Thyroid gland (tissue), 4 donors: ENCODE data around the gene CCDC152. TPM values are rescaled to one million over a fixed set of nuclear protein-coding genes. Genes with fewer than 3 reads are reported as not detected.
"Not testable (repeated sequence)": the region's sequence is repeated elsewhere in the genome, so short reads cannot be mapped to it uniquely, and the experiment has no call there.

Experiments
- DNase-seq, 2 donors: peaks; one replicate each; pipeline ENCODE4 v3.0.0-alpha.2; 2019
- H3K27ac ChIP-seq, 3 donors: fragments of 200-600 bp; sonication (generic); 1 replicate in 2 of 3; 2 replicates in 1 of 3; pipeline ENCODE4 v1.5.1; 2016 to 2019; ENCODE audit warnings: mild to moderate bottlenecking in 1 of 3, moderate library complexity in 1 of 3
- H3K27me3 ChIP-seq: fragments of 200-600 bp; sonication (generic); one replicate; pipeline ENCODE4 v1.5.1; 2019
- H3K36me3 ChIP-seq, 2 donors: fragments of 200-600 bp; sonication (generic); one replicate each; pipeline ENCODE4 v1.5.1; 2016 to 2019
- H3K4me1 ChIP-seq, 2 donors: fragments of 200-600 bp; sonication (generic); one replicate each; pipeline ENCODE4 v1.5.1; 2017 to 2019
- H3K4me3 ChIP-seq, 3 donors: fragments of 200-600 bp; sonication (generic); replicated peaks in 1 of 3; 1 replicate in 2 of 3; 2 replicates in 1 of 3; pipeline ENCODE4 v1.5.1; 2016; ENCODE audit warnings: mild to moderate bottlenecking in 1 of 3
- H3K9me3 ChIP-seq: fragments of 200-600 bp; sonication (generic); one replicate; pipeline ENCODE4 v1.5.1; 2017
- POLR2A ChIP-seq, 2 donors: fragments of 450-650 bp; IDR thresholded peaks; one replicate each; pipeline ENCODE4 v1.6.1; 2017; ENCODE audit warnings: antibody characterized with exemption in 2 of 2, mild to moderate bottlenecking in 2 of 2, moderate library complexity in 1 of 2
- WGBS, 2 donors: methylation state at CpG; one replicate each; pipeline ENCODE4 v1.1.5; 2017; 5-methylcytosine and 5-hydroxymethylcytosine counted together
- intact Hi-C: fragments of 100-400 bp; cut with DNase I; formaldehyde crosslinking; loops from one replicate; pipeline ENCODE4 v1.15.1; 2023
- total RNA-seq, 4 donors: library from RNA; depleted of rRNA; stranded (reverse); fragments of >200 nt; gene quantifications; one replicate each; pipeline ENCODE4 v1.2.3, GENCODE V29; 2016
- TF ChIP-seq, protein P1 (sequence below), 6 experiments: fragments of 200-600 bp in 3 of 6; fragments of 450-650 bp in 3 of 6; sonication (generic) in 3 of 6; IDR thresholded peaks; one replicate each; pipeline ENCODE4 v1.5.1; 2016 to 2019; ENCODE audit warnings: antibody characterized with exemption in 6 of 6, mild to moderate bottlenecking in 2 of 6, inconsistent platforms in 1 of 6, moderate library complexity in 1 of 6

The CCDC152 gene
- total RNA-seq, 4 donors from 2014 or later, result 0.94 to 2.5 (median 1.7) TPM

DNA sequence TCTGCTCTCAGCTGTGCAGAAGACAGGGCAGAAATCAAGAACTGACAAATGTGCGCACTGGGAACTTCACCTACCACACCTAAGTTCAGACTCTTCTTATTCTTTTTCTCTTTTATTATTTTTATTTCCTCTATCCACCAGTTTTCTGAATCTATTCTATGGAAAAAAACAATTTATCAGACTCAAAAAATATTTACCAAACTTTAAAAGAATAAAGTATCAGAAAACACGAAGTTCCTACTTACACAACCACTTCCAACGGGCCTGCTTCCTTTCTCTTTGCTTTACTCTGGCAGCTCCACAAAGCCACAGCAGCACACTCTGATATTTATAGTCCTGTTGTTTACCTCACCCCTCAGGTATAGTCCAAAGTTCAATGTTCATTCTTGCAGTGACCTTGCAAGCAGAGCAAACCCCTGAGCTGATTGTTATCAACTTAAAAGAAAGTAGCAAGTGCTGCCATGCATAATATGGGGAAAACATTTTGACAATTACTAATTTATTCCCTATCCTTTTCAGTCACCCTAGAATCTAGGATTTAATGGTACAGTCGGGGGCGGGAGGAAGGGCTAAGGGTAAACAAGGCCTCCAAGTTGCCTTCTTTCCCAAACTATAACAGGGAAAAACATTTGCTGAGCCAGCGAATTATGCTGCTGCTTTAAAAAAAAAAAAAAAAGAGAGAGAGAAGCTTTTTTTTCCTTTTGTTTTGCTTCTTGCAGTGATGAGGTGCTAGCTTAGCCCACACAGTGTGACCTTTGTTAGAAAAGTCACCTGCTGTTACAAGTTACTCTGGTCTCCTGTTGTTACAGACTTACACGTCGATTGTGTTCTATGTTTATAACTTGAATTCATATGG lies 55.2 kb downstream of the CCDC152 start, which contains the start of gene SELENOP:
Gene SELENOP, minus strand, starts transcription at position 302 of the 856 bp plus-strand sequence. CDS start 3,539 bp downstream, outside the sequence.
- Histone ChIP-seq H3K27ac (peak within 1 kb of the TSS; percentile 81 to 86 (median 81)), H3K4me3 (peak within 1 kb of the TSS in 2 of 3 donors; percentile 1 to 27), H3K4me1 (peaks cover 10 to 23% of the 10 kb centered on the region in 2 donors), H3K9me3 (no peaks in the 10 kb centered on the region), H3K27me3 (no peaks in the 10 kb centered on the region), H3K36me3 (peaks cover 0 to under 1% of the 10 kb centered on the region in 2 donors)
- DNase-seq, result peak; percentile 50 to 54
- intact Hi-C loops, result no loop called here
- TF ChIP-seq POLR2A (IDR thresholded peaks at IDR 0.05), result peak; percentile 10 to 89
- TF ChIP-seq, protein P1, sequence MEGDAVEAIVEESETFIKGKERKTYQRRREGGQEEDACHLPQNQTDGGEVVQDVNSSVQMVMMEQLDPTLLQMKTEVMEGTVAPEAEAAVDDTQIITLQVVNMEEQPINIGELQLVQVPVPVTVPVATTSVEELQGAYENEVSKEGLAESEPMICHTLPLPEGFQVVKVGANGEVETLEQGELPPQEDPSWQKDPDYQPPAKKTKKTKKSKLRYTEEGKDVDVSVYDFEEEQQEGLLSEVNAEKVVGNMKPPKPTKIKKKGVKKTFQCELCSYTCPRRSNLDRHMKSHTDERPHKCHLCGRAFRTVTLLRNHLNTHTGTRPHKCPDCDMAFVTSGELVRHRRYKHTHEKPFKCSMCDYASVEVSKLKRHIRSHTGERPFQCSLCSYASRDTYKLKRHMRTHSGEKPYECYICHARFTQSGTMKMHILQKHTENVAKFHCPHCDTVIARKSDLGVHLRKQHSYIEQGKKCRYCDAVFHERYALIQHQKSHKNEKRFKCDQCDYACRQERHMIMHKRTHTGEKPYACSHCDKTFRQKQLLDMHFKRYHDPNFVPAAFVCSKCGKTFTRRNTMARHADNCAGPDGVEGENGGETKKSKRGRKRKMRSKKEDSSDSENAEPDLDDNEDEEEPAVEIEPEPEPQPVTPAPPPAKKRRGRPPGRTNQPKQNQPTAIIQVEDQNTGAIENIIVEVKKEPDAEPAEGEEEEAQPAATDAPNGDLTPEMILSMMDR (IDR thresholded peaks at IDR 0.05), result no peak
- 27% methylated on average over 8 of the region's 8 CpGs for WGBS, 2 donors

GRCh38 chr5:42812620-42813019 lies 56.0 kb downstream of the CCDC152 start:
- Histone ChIP-seq H3K36me3 (no peaks in the 10 kb centered on the region), H3K4me3 (no peak overlapping the region), H3K9me3 (no peaks in the 10 kb centered on the region), H3K27me3 (no peaks in the 10 kb centered on the region), H3K4me1 (peaks cover 10 to 23% of the 10 kb centered on the region in 2 donors), H3K27ac (peak overlapping the region; percentile 81 to 86 (median 81))
- intact Hi-C loops, result no loop called here
- DNase-seq, result no peak
- TF ChIP-seq, protein P1 (IDR thresholded peaks at IDR 0.05), result no peak
- TF ChIP-seq POLR2A (IDR thresholded peaks at IDR 0.05), result no peak
- 82 to 89% methylated on average over 2 of the region's 2 CpGs for WGBS, 2 donors

DNA sequence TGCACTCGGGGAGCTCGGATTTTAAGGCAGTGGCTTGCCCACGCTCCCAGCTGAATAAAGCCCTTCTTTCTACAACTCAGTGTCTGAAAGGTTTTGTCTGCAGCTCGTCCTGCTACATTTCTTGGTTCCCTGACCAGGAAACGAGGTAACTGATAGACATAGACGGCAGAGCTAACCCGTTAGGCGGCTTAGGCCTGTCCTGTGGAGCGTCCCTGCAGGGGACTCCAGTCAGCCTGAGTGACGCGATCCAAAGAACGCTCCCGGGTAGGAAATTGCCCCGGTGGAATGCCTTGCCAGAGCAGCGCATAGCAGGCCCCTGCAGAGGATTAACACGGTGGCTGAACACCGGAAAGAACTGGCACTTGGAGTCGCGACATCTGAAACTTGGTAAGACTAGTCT lies 56.9 kb downstream of the CCDC152 start:
- Histone ChIP-seq H3K27me3 (no peaks in the 10 kb centered on the region), H3K4me3 (no peak overlapping the region), H3K36me3 (no peaks in the 10 kb centered on the region), H3K4me1 (peaks cover 2 to 17% of the 10 kb centered on the region in 2 donors), H3K9me3 (no peaks in the 10 kb centered on the region), H3K27ac (no peak overlapping the region)
- DNase-seq, result peak; percentile 5 to 6
- 77 to 92% methylated on average over 13 to 19 of the region's 19 CpGs for WGBS, 2 donors
- TF ChIP-seq, protein P1 (IDR thresholded peaks at IDR 0.05), result no peak
- no peak for TF ChIP-seq POLR2A (IDR thresholded peaks at IDR 0.05)
- intact Hi-C loops, result no loop called here

DNA sequence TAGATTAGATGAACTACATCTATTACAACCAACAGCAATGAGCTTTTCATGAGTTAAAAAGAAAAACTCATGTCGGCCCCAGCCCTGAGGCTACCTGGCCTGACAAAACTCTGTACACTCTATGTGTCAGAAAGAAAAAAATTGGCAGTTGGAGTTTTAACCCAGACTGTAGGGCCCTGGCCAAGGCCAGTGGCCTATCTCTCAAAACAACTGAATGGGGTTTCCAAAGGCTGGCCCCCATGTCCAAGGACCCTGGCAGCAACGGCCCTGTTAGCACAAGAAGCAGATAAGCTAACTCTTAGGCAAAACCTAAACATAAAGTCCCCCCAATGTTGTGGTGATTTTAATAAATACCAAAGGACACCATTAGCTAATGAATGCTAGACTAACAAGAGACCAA lies 59.9 kb downstream of the CCDC152 start:
- H3K4me3 ChIP-seq, intact Hi-C loops, H3K27me3 ChIP-seq, DNase-seq, H3K4me1 ChIP-seq, H3K36me3 ChIP-seq, H3K9me3 ChIP-seq, H3K27ac ChIP-seq: not testable (repeated sequence)
- 94 to 97% methylated on average over 2 of the region's 2 CpGs for WGBS, 2 donors

DNA sequence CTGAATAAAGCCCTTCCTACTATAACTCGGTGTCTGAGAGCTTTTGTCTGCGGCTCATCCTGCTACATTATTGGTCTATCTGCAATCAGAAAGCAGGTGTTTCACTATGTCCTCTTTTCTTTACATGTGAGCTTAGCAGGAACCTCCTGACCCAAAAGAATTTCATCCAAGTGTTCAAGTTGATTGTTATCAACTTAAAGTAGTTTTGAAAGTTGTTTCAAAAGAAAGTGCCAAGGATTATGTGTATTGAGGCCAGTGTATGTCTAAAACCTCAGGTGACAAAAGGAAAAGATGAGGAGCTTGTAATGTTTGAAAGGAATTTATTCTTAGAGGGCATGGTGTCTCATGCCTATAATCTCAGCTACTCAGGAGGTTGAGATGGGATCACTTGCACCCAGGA lies 63.1 kb downstream of the CCDC152 start:
- no peaks in the 10 kb centered on the region for H3K27me3 ChIP-seq
- TF ChIP-seq POLR2A (IDR thresholded peaks at IDR 0.05), result no peak
- TF ChIP-seq, protein P1 (IDR thresholded peaks at IDR 0.05), result no peak
- H3K36me3 ChIP-seq, result no peaks in the 10 kb centered on the region
- 57 to 89% methylated on average over 2 of the region's 2 CpGs for WGBS, 2 donors
- intact Hi-C loops, result no loop called here
- H3K4me1 ChIP-seq, result no peaks in the 10 kb centered on the region
- no peak for DNase-seq
- no peak overlapping the region for H3K4me3 ChIP-seq
- no peaks in the 10 kb centered on the region for H3K9me3 ChIP-seq
- no peak overlapping the region for H3K27ac ChIP-seq
